B cell (primary cell): Measurements from ENCODE around the gene BRIP1. TPM values are rescaled to one million over a fixed set of nuclear protein-coding genes. Genes with fewer than 3 reads are reported as not detected.
"Not testable (repeated sequence)": the region's sequence is repeated elsewhere in the genome, so short reads cannot be mapped to it uniquely, and the experiment has no call there.

Source experiments
- ATAC-seq: fragments of 200-7000 bp; cut with Tn5 transposase; one replicate; pipeline ENCODE4 v1.10.0; 2021; ENCODE audit warnings: low read depth, mild to moderate bottlenecking, moderate number of reproducible peaks, moderate library complexity
- CTCF ChIA-PET: fragments of 350-600 bp; sonication (Branson Sonifier 250); formaldehyde crosslinking; loops from one replicate; lab custom pipeline; 2021; ENCODE audit warnings: antibody characterized with exemption, inconsistent platforms; lab: Charles Lee
- POLR2A ChIA-PET: fragments of 350-600 bp; sonication (Branson Sonifier 250); formaldehyde crosslinking; loops from one replicate; lab custom pipeline; 2021; ENCODE audit warnings: antibody characterized with exemption; lab: Charles Lee
- DNase-seq: peaks from one replicate; pipeline ENCODE4 v3.0.0; 2013
- H2AFZ ChIP-seq: 2 replicates; pipeline ENCODE4 v1.6.1; 2012; ENCODE audit warnings: mild to moderate bottlenecking, low read depth, low read length; ENCODE audit not compliant: insufficient read depth, poor library complexity, severe bottlenecking
- H3K27ac ChIP-seq, 2 donors: 1 replicate in 1 of 2; 2 replicates in 1 of 2; pipeline ENCODE4 v1.5.1; 2012 to 2013; ENCODE audit warnings: low read length in 2 of 2, mild to moderate bottlenecking in 2 of 2, moderate library complexity in 1 of 2
- H3K27me3 ChIP-seq, 4 experiments: fragments of 200-600 bp in 1 of 4; sonication (generic) in 1 of 4; replicated peaks in 1 of 4; 1 replicate in 2 of 4; 2 replicates in 2 of 4; pipeline versions ENCODE4 v1.6.1 to v1.7.0; 2013 to 2016; ENCODE audit warnings: low read length in 3 of 4, mild to moderate bottlenecking in 2 of 4, mixed read lengths in 1 of 4, moderate library complexity in 1 of 4; ENCODE audit not compliant: insufficient read depth in 4 of 4, control insufficient read depth in 3 of 4; ENCODE audit errors: control extremely low read depth in 1 of 4
- H3K36me3 ChIP-seq, 2 experiments: replicated peaks in 1 of 2; 1 replicate in 1 of 2; 2 replicates in 1 of 2; pipeline versions ENCODE4 v1.6.1 to v1.7.1; 2013; ENCODE audit warnings: low read length in 1 of 2; ENCODE audit not compliant: insufficient read depth in 2 of 2, control insufficient read depth in 1 of 2; ENCODE audit errors: control extremely low read depth in 1 of 2, extremely low read depth in 1 of 2
- H3K4me1 ChIP-seq, 2 donors: fragments of 200-600 bp in 1 of 2; sonication (generic) in 1 of 2; 1 replicate in 1 of 2; 2 replicates in 1 of 2; pipeline versions ENCODE4 v1.5.1 to v1.6.1; 2013 to 2017; ENCODE audit warnings: low read length in 2 of 2; ENCODE audit not compliant: control insufficient read depth in 2 of 2, insufficient read depth in 2 of 2
- H3K4me2 ChIP-seq: replicated peaks from 2 replicates; pipeline ENCODE3; 2012; ENCODE audit warnings: mild to moderate bottlenecking, low read depth, low read length; ENCODE audit not compliant: poor library complexity, severe bottlenecking
- H3K4me3 ChIP-seq, 5 experiments: fragments of 200-600 bp in 1 of 5; sonication (generic) in 1 of 5; 1 replicate in 3 of 5; 2 replicates in 2 of 5; pipeline versions ENCODE4 v1.5.1 to v1.7.0; 2011 to 2016; ENCODE audit warnings: low read length in 4 of 5, mild to moderate bottlenecking in 4 of 5, low read depth in 2 of 5, control low read depth in 1 of 5, moderate library complexity in 1 of 5; ENCODE audit not compliant: insufficient read depth in 1 of 5; ENCODE audit errors: control extremely low read depth in 1 of 5, extremely low read depth in 1 of 5
- H3K79me2 ChIP-seq: fragments of 200-600 bp; sonication (generic); one replicate; pipeline ENCODE4 v1.6.0; 2016; ENCODE audit warnings: low read length; ENCODE audit not compliant: control insufficient read depth, insufficient read depth
- H3K9ac ChIP-seq: fragments of 200-600 bp; sonication (generic); 2 replicates; pipeline ENCODE4 v1.6.1; 2017; ENCODE audit warnings: mild to moderate bottlenecking, low read length, moderate library complexity
- H3K9me3 ChIP-seq, 3 donors: one replicate each; pipeline versions ENCODE4 v1.6.1 to v1.7.1; 2013; ENCODE audit warnings: low read length in 2 of 3; ENCODE audit not compliant: control insufficient read depth in 2 of 3, insufficient read depth in 1 of 3; ENCODE audit errors: control extremely low read depth in 1 of 3
- H4K20me1 ChIP-seq: 2 replicates; pipeline ENCODE4 v1.6.0; 2012; ENCODE audit warnings: mild to moderate bottlenecking, low read length; ENCODE audit not compliant: insufficient read depth, control insufficient read depth, poor library complexity, severe bottlenecking
- H3K27ac Mint-ChIP-seq: one replicate; pipeline ENCODE4 v1.8.0; 2021; ENCODE audit warnings: mixed read lengths
- H3K27me3 Mint-ChIP-seq: one replicate; pipeline ENCODE4 v1.8.0; 2021; ENCODE audit warnings: mixed read lengths
- H3K4me1 Mint-ChIP-seq: one replicate; pipeline ENCODE4 v1.8.0; 2021; ENCODE audit warnings: mixed read lengths
- H3K4me3 Mint-ChIP-seq: one replicate; pipeline ENCODE4 v1.8.0; 2021; ENCODE audit warnings: mixed read lengths
- H3K9me3 Mint-ChIP-seq: one replicate; pipeline ENCODE4 v1.8.0; 2022; ENCODE audit warnings: mixed read lengths; ENCODE audit not compliant: insufficient read depth
- WGBS: methylation state at CpG from one replicate; pipeline ENCODE4 v1.1.5; 2013; ENCODE audit warnings: missing lambda C conversion rate; ENCODE audit not compliant: insufficient coverage; 5-methylcytosine and 5-hydroxymethylcytosine counted together
- intact Hi-C: fragments of 100-400 bp; cut with micrococcal nuclease; formaldehyde crosslinking; loops from one replicate; pipeline ENCODE4 v1.10.0; 2022
- polyA plus RNA-seq: library from polyadenylated mRNA; depleted of rRNA; stranded (reverse); fragments of >200 nt; gene quantifications from 2 replicates; pipeline ENCODE4 v1.2.3, GENCODE V29; 2012
- total RNA-seq, 2 donors: library from RNA; stranded (reverse); fragments of 120-200 nt in 1 of 2; gene quantifications; 1 replicate in 1 of 2; 2 replicates in 1 of 2; pipeline versions ENCODE4 v1.2.3 to v1.2.4, GENCODE V29; 2013 to 2022

BRIP1 gene
- total and polyA plus RNA-seq, 2 donors (not counting 1 experiment from before 2014, with no cell fraction given): 0.89 to 2.4 TPM

GRCh38 chr17:61887733-61888132 is 24.4 kb upstream of the BRIP1 start:
- H2AFZ ChIP-seq, H3K27ac ChIP-seq, POLR2A ChIA-PET, H3K9ac ChIP-seq, H3K27ac Mint-ChIP-seq, H3K27me3 ChIP-seq, H3K4me3 Mint-ChIP-seq, H4K20me1 ChIP-seq, DNase-seq, H3K4me1 ChIP-seq, ATAC-seq, intact Hi-C loops, H3K4me2 ChIP-seq, H3K4me1 Mint-ChIP-seq, H3K9me3 Mint-ChIP-seq, H3K27me3 Mint-ChIP-seq, H3K9me3 ChIP-seq, H3K4me3 ChIP-seq, CTCF ChIA-PET, H3K79me2 ChIP-seq: not testable (repeated sequence)
- H3K36me3 ChIP-seq: peaks cover 0 to 35% of the 10 kb centered on the region in 2 experiments
- 90% methylated on average over 2 of the region's 6 CpGs for WGBS

GRCh38 chr17:61885865-61886264 is 22.5 kb upstream of the BRIP1 start:
- DNase-seq, H3K4me3 ChIP-seq, H3K4me3 Mint-ChIP-seq, H3K4me2 ChIP-seq, H3K27ac ChIP-seq, H3K4me1 ChIP-seq, H3K4me1 Mint-ChIP-seq, H3K79me2 ChIP-seq, H3K9ac ChIP-seq, CTCF ChIA-PET, intact Hi-C loops, H3K9me3 ChIP-seq, H3K27ac Mint-ChIP-seq, H2AFZ ChIP-seq, H3K9me3 Mint-ChIP-seq, H3K27me3 Mint-ChIP-seq, ATAC-seq, H3K27me3 ChIP-seq, H4K20me1 ChIP-seq: not testable (repeated sequence)
- 96% methylated on average over 4 of the region's 8 CpGs for WGBS
- H3K36me3 ChIP-seq: peaks cover 1 to 40% of the 10 kb centered on the region in 2 experiments
- POLR2A ChIA-PET: interaction anchor here (0.7 kb wide), 1 partner anchor 50 kb away, joined by 4 read pairs; no protein-coding TSS in a partner anchor
